GM12864 (cell line): Measurements from ENCODE around the gene CCDC171.

Source experiments
- DNase-seq: peaks from one replicate; pipeline ENCODE4 v3.0.0-alpha.2; 2011; ENCODE audit warnings: low read depth
- H3K4me3 ChIP-seq: 2 replicates; pipeline ENCODE4 v1.5.1; 2011; ENCODE audit warnings: mild to moderate bottlenecking, low read depth, low read length, control low read depth
- CTCF ChIP-seq: IDR thresholded peaks from 2 replicates; pipeline ENCODE4 v1.5.1; 2011; ENCODE audit warnings: low read depth, mild to moderate bottlenecking, moderate library complexity, low read length, control low read depth, inconsistent platforms; ENCODE audit errors: missing control alignments

Gene CCDC171

DNA sequence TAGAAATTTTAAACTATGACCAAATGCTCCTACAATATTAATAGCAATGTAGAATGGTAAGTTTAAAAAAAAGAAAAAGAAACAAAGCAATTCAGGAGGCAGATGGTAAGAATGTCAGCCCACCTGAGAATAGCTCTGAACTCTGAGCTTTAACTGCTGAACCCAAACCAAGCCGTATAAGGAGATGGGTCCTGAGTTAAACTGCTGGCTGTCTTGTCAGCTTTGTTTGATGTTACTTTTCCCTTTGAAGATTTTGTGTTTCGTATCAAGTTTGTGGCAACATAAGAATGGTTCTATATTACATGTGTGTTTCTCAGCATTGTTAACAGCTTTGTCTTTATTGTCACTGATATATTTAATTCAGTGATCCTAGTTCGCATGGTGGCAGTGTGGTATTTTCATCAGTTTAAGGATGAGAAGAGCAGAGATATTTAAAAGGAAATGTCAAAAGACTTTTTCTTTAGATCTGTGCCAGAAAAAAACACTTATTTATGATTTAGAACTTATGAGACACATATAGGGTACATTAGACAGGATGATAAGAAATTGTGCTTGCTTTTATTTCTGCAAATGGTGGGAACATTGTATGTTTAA is 390.1 kb downstream of the CCDC171 start:
- no peak for TF ChIP-seq CTCF
- H3K4me3 ChIP-seq, result no peak overlapping the region
- no peak for DNase-seq

- no peak for DNase-seq
- TF ChIP-seq CTCF, result no peak
- no peak overlapping the region for H3K4me3 ChIP-seq
Measured at GRCh38 chr9:15944341-15944740, 391.5 kb downstream of the CCDC171 start.

GRCh38 chr9:15959663-15960062 is 406.8 kb downstream of the CCDC171 start:
- no peak overlapping the region for H3K4me3 ChIP-seq
- no peak for TF ChIP-seq CTCF
- DNase-seq, result no peak

GRCh38 chr9:15961217-15961616 is 408.4 kb downstream of the CCDC171 start:
- DNase-seq, result no peak
- no peak for TF ChIP-seq CTCF
- H3K4me3 ChIP-seq, result no peak overlapping the region

- no peak for DNase-seq
- H3K4me3 ChIP-seq, result no peak overlapping the region
- no peak for TF ChIP-seq CTCF
Measured at GRCh38 chr9:15965246-15965745, 412.5 kb downstream of the CCDC171 start.

- no peak for TF ChIP-seq CTCF
Measured at GRCh38 chr9:15966471-15966870, 413.6 kb downstream of the CCDC171 start.

GRCh38 chr9:15967068-15967467 is 414.2 kb downstream of the CCDC171 start:
- TF ChIP-seq CTCF, result no peak
- no peak for DNase-seq
- H3K4me3 ChIP-seq, result no peak overlapping the region

More at GRCh38 chr9:15966471-15966870, 413.6 kb downstream of the CCDC171 start:
- no peak for DNase-seq
- H3K4me3 ChIP-seq, result no peak overlapping the region
